Endothelial cell of umbilical vein (primary cell): ENCODE measurements around the gene SLC22A7. TPM values are rescaled to one million over a fixed set of nuclear protein-coding genes. Genes with fewer than 3 reads are reported as not detected.

Experiments
- BruUV-seq: library from RNA; stranded (reverse); fragments of 400-500 nt; replicated peaks from 2 replicates; lab custom pipeline; 2021; lab: Mats Ljungman, UMichigan
- CTCF ChIA-PET: fragments of 300-600, 350-600 bp; sonication (Branson Sonifier 250); formaldehyde crosslinking; loops from one replicate; lab custom pipeline; 2021; ENCODE audit warnings: antibody characterized with exemption, inconsistent platforms; lab: Charles Lee
- POLR2A ChIA-PET: fragments of 300-600, 350-600 bp; sonication (Branson Sonifier 250); formaldehyde crosslinking; loops from one replicate; lab custom pipeline; 2021; ENCODE audit warnings: antibody characterized with exemption, inconsistent platforms; lab: Charles Lee
- DNase-seq: peaks from one replicate; pipeline ENCODE4 v3.0.0-alpha.2; 2011; ENCODE audit warnings: low read depth, low spot score
- FAIRE-seq: peaks from 2 replicates; lab custom pipeline; 2011; peaks lifted over from hg19 to GRCh38; lab: Jason Lieb, UNC
- H2AFZ ChIP-seq: 2 replicates; pipeline ENCODE4 v1.6.0; 2012; ENCODE audit warnings: low read depth, low read length, control low read depth, inconsistent platforms
- H3K27ac ChIP-seq: 2 replicates; pipeline ENCODE4 v1.5.1; 2011; ENCODE audit warnings: low read depth, mild to moderate bottlenecking, control low read depth, low read length, moderate library complexity; ENCODE audit not compliant: insufficient read depth
- H3K27me3 ChIP-seq, 2 experiments: 2 replicates each; pipeline versions ENCODE4 v1.6.0 to v1.6.1; 2011; ENCODE audit warnings: low read length in 2 of 2, mixed read lengths in 1 of 2; ENCODE audit not compliant: control insufficient read depth in 2 of 2, insufficient read depth in 2 of 2
- H3K36me3 ChIP-seq, 2 experiments: 2 replicates in 1 of 2; 3 replicates in 1 of 2; pipeline ENCODE4 v1.5.1; 2011; ENCODE audit warnings: low read length in 2 of 2, mild to moderate bottlenecking in 1 of 2, moderate library complexity in 1 of 2; ENCODE audit not compliant: control insufficient read depth in 2 of 2, insufficient read depth in 2 of 2; ENCODE audit errors: extremely low read depth in 1 of 2
- H3K4me1 ChIP-seq: 3 replicates; pipeline ENCODE4 v1.5.1; 2011; ENCODE audit warnings: mild to moderate bottlenecking, low read length; ENCODE audit not compliant: control insufficient read depth, insufficient read depth; ENCODE audit errors: extremely low read depth
- H3K4me2 ChIP-seq: 2 replicates; pipeline ENCODE4 v1.6.1; 2011; ENCODE audit warnings: low read length, control low read depth, mixed read lengths; ENCODE audit not compliant: insufficient read depth
- H3K4me3 ChIP-seq, 3 experiments: fragments of 200-600 bp in 1 of 3; sonication (generic), shearing (Covaris generic) in 1 of 3; replicated peaks in 1 of 3; 2 replicates each; pipeline ENCODE4 v1.5.1; 2011 to 2016; ENCODE audit warnings: control low read depth in 3 of 3, low read length in 3 of 3, mild to moderate bottlenecking in 2 of 3, inconsistent platforms in 1 of 3, low read depth in 1 of 3, moderate library complexity in 1 of 3; ENCODE audit not compliant: insufficient read depth in 1 of 3
- H3K79me2 ChIP-seq: 2 replicates; pipeline ENCODE4 v1.6.0; 2012; ENCODE audit warnings: low read length, inconsistent platforms; ENCODE audit not compliant: control insufficient read depth, insufficient read depth
- H3K9ac ChIP-seq: replicated peaks from 2 replicates; pipeline ENCODE3; 2011; ENCODE audit warnings: low read length, control low read depth; ENCODE audit not compliant: insufficient read depth; ENCODE audit errors: extremely low read depth
- H3K9me1 ChIP-seq: replicated peaks from 3 replicates; pipeline ENCODE4 v1.6.0; 2011; ENCODE audit warnings: mild to moderate bottlenecking, low read length; ENCODE audit not compliant: control insufficient read depth, insufficient read depth; ENCODE audit errors: extremely low read depth
- H3K9me3 ChIP-seq: replicated peaks from 2 replicates; pipeline ENCODE4 v1.5.1; 2012; ENCODE audit warnings: low read length, inconsistent platforms; ENCODE audit not compliant: control insufficient read depth, insufficient read depth
- H4K20me1 ChIP-seq: replicated peaks from 2 replicates; pipeline ENCODE3; 2011; ENCODE audit warnings: mild to moderate bottlenecking, low read length; ENCODE audit not compliant: control insufficient read depth, insufficient read depth; ENCODE audit errors: extremely low read depth
- EZH2 ChIP-seq: IDR thresholded peaks from 2 replicates; pipeline ENCODE4 v1.6.1; 2012; ENCODE audit warnings: borderline replicate concordance, low read depth, mild to moderate bottlenecking, moderate library complexity, low read length, inconsistent platforms; ENCODE audit not compliant: severe bottlenecking
- FOS ChIP-seq: IDR thresholded peaks from 2 replicates; pipeline ENCODE4 v1.6.1; 2011; ENCODE audit warnings: mild to moderate bottlenecking, low read length, moderate library complexity, borderline replicate concordance; ENCODE audit not compliant: insufficient read depth
- GATA2 ChIP-seq: IDR thresholded peaks from 2 replicates; pipeline ENCODE4 v1.7.0; 2011; ENCODE audit warnings: low read depth, mild to moderate bottlenecking, moderate library complexity, mixed read lengths, low read length; ENCODE audit not compliant: insufficient read length, insufficient read depth
- JUN ChIP-seq: IDR thresholded peaks from 2 replicates; pipeline ENCODE4 v1.6.1; 2011; ENCODE audit warnings: borderline replicate concordance, low read depth; ENCODE audit not compliant: insufficient read length, insufficient read depth
- MAX ChIP-seq: IDR thresholded peaks from 2 replicates; pipeline ENCODE4 v1.6.1; 2011; ENCODE audit not compliant: insufficient read depth, insufficient read length
- MYC ChIP-seq: IDR thresholded peaks from one replicate; pipeline ENCODE4 v1.6.1; 2011; ENCODE audit warnings: mild to moderate bottlenecking, low read depth, low read length
- POLR2A ChIP-seq: IDR thresholded peaks from 2 replicates; pipeline ENCODE4 v1.6.1; 2012; ENCODE audit warnings: low read depth, mild to moderate bottlenecking, control low read depth, low read length
- POLR2AphosphoS5 ChIP-seq: IDR thresholded peaks from 2 replicates; pipeline ENCODE4 v1.6.1; 2012; ENCODE audit warnings: low read depth, mild to moderate bottlenecking, control low read depth, low read length, moderate library complexity; ENCODE audit not compliant: insufficient read depth
- dilution Hi-C: fragments of 300-500 bp; cut with MboI; formaldehyde crosslinking; loops from one replicate; pipeline ENCODE4 v1.15.0; 2019; ENCODE audit warnings: low sequenced_read_pairs; ENCODE audit not compliant: extremely low pct_ligation_motif_present
- intact Hi-C: fragments of 100-400 bp; cut with micrococcal nuclease; formaldehyde crosslinking; loops from one replicate; pipeline ENCODE4 v1.10.0; 2022
- polyA plus RNA-seq, 4 experiments: library from polyadenylated mRNA; depleted of rRNA in 3 of 4; stranded (reverse) in 3 of 4; unstranded in 1 of 4; fragments of >200 nt; gene quantifications; 2 replicates each; pipeline versions ENCODE4 v1.2.1 to v1.2.3, GENCODE V29; 2011 to 2012; ENCODE audit warnings: missing spikeins in 1 of 4
- total RNA-seq: library from RNA; stranded (reverse); gene quantifications from 2 replicates; pipeline ENCODE4 v1.2.3, GENCODE V29; 2021
- TF ChIP-seq, protein P1 (sequence below), 2 donors: IDR thresholded peaks; 1 replicate in 1 of 2; 2 replicates in 1 of 2; pipeline ENCODE4 v1.5.1; 2011; ENCODE audit warnings: low read length in 2 of 2, mild to moderate bottlenecking in 2 of 2, moderate library complexity in 2 of 2, control low read depth in 1 of 2, inconsistent platforms in 1 of 2, low read depth in 1 of 2; ENCODE audit not compliant: insufficient read depth in 1 of 2; ENCODE audit errors: extremely low read depth in 1 of 2

Gene SLC22A7
- total and polyA plus RNA-seq, 2 donors (not counting 3 experiments of a cell fraction or from before 2014, with no cell fraction given) = not detected

DNA sequence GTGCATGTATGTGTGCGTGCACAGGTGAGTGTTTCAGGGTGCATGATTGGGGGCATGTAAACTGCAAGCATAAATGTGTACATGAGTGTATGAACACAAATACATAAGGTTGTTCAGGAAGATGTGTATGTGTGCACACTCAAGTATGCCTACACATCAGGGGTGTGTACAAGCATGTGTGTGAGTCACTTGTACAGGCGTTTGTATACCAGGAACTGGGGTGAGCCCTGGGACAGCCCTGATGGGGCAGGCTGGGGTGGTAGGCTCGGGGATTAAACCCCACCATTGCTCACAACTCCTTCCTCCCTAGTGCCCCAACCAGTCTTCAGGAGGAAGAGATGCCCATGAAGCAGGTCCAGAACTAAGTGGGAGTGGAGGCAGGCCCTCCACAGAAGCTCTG, 6.3 kb downstream of the SLC22A7 start:
- BruUV-seq = no TSS peak
- no peak overlapping the region for H2AFZ ChIP-seq
- dilution Hi-C loops (no loop called here), intact Hi-C loops (no loop called here)
- H3K9ac ChIP-seq = no peak overlapping the region
- peaks cover 10 to 15% of the 10 kb centered on the region in 2 experiments for H3K27me3 ChIP-seq
- DNase-seq = no peak
- H3K79me2 ChIP-seq = no peaks in the 10 kb centered on the region
- H3K4me2 ChIP-seq = no peak overlapping the region
- peaks cover 8% of the 10 kb centered on the region for H3K4me1 ChIP-seq
- H3K9me3 ChIP-seq = no peaks in the 10 kb centered on the region
- TF ChIP-seq MAX (no peak), MYC (no peak), FOS (no peak), GATA2 (no peak), POLR2AphosphoS5 (no peak), EZH2 (no peak), JUN (no peak), POLR2A (no peak)
- TF ChIP-seq, protein P1, sequence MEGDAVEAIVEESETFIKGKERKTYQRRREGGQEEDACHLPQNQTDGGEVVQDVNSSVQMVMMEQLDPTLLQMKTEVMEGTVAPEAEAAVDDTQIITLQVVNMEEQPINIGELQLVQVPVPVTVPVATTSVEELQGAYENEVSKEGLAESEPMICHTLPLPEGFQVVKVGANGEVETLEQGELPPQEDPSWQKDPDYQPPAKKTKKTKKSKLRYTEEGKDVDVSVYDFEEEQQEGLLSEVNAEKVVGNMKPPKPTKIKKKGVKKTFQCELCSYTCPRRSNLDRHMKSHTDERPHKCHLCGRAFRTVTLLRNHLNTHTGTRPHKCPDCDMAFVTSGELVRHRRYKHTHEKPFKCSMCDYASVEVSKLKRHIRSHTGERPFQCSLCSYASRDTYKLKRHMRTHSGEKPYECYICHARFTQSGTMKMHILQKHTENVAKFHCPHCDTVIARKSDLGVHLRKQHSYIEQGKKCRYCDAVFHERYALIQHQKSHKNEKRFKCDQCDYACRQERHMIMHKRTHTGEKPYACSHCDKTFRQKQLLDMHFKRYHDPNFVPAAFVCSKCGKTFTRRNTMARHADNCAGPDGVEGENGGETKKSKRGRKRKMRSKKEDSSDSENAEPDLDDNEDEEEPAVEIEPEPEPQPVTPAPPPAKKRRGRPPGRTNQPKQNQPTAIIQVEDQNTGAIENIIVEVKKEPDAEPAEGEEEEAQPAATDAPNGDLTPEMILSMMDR (IDR thresholded peaks at IDR 0.05; ENCODE audit: extremely low read depth in 1 of 2, insufficient read depth in 1 of 2, low read depth in 1 of 2, low read length in 2 of 2) = no peak
- FAIRE-seq = no peak
- H3K36me3 ChIP-seq = no peaks in the 10 kb centered on the region
- H3K4me3 ChIP-seq = no peak overlapping the region
- no peaks in the 10 kb centered on the region for H4K20me1 ChIP-seq
- no peak overlapping the region for H3K27ac ChIP-seq
- CTCF ChIA-PET = no interaction called here
- H3K9me1 ChIP-seq = no peaks in the 10 kb centered on the region
- POLR2A ChIA-PET = no interaction called here
